K562 (cell line): ENCODE results near the gene APEX2. TPM values are rescaled to one million over a fixed set of nuclear protein-coding genes. Genes with fewer than 3 reads are reported as not detected.

ENCODE experiments used
- ATAC-seq: fragments of 200-7000 bp; cut with Tn5 transposase; 3 replicates; pipeline ENCODE4 v1.9.1; 2020; ENCODE audit warnings: moderate library complexity
- BruUV-seq: library from RNA; stranded (reverse); fragments of 400-500 nt; replicated peaks from 2 replicates; lab custom pipeline; 2021; lab: Mats Ljungman, UMichigan
- CTCF ChIA-PET: fragments of 300-600 bp; formaldehyde crosslinking; extraction: SDS; loops from one replicate; lab custom pipeline; 2021; ENCODE audit warnings: low intra/inter-chr PET ratio; lab: Yijun Ruan, JAX
- POLR2A ChIA-PET: fragments of 300-600, 350-650 bp; sonication (Branson Sonifier 250); formaldehyde crosslinking; extraction: SDS; loops from one replicate; lab custom pipeline; 2021; ENCODE audit warnings: antibody characterized with exemption, inconsistent platforms; lab: Yijun Ruan, JAX
- DNase-seq, 4 experiments: peaks; one replicate each; pipeline versions ENCODE4 v3.0.0 to v3.0.0-alpha.2; 2011 to 2018; ENCODE audit warnings: low spot score in 3 of 4, mixed read lengths in 3 of 4; ENCODE audit errors: extremely low read depth in 1 of 4
- FAIRE-seq: peaks from 2 replicates; lab custom pipeline; 2011; peaks lifted over from hg19 to GRCh38; lab: Jason Lieb, UNC
- H2AFZ ChIP-seq: 2 replicates; pipeline ENCODE4 v1.6.0; 2011; ENCODE audit warnings: low read depth, low read length, control low read depth, inconsistent platforms
- H3K27ac ChIP-seq: fragments of 200-600 bp; 3 replicates; pipeline ENCODE4 v1.8.0; 2011; ENCODE audit warnings: low read depth, mild to moderate bottlenecking, control low read depth, inconsistent platforms, low read length, moderate library complexity, mixed read lengths; ENCODE audit errors: extremely low read depth
- H3K27me3 ChIP-seq, 2 experiments: fragments of 300-600 bp in 1 of 2; 2 replicates in 1 of 2; 3 replicates in 1 of 2; pipeline versions ENCODE4 v1.6.0 to v1.8.0; 2011; ENCODE audit warnings: inconsistent platforms in 2 of 2, low read length in 2 of 2, mild to moderate bottlenecking in 1 of 2, mixed read lengths in 1 of 2, moderate library complexity in 1 of 2; ENCODE audit not compliant: control insufficient read depth in 2 of 2, insufficient read depth in 2 of 2
- H3K36me3 ChIP-seq: fragments of 300-600 bp; 3 replicates; pipeline ENCODE4 v1.8.0; 2011; ENCODE audit warnings: mild to moderate bottlenecking, low read length, inconsistent platforms; ENCODE audit not compliant: control insufficient read depth, insufficient read depth
- H3K4me1 ChIP-seq, 2 experiments: fragments of 200-600 bp in 1 of 2; replicated peaks in 1 of 2; 2 replicates in 1 of 2; 3 replicates in 1 of 2; pipeline versions ENCODE4 v1.5.1 to v1.8.0; 2011; ENCODE audit warnings: inconsistent platforms in 2 of 2, low read length in 2 of 2, mild to moderate bottlenecking in 1 of 2, mixed read lengths in 1 of 2, moderate library complexity in 1 of 2; ENCODE audit not compliant: control insufficient read depth in 2 of 2, insufficient read depth in 2 of 2
- H3K4me2 ChIP-seq: 2 replicates; pipeline ENCODE4 v1.6.1; 2011; ENCODE audit warnings: low read length, control low read depth, inconsistent platforms, mixed read lengths; ENCODE audit not compliant: insufficient read depth
- H3K4me3 ChIP-seq: fragments of 200-600 bp; sonication (generic), shearing (Covaris generic); 2 replicates; pipeline ENCODE4 v1.5.1; 2016; ENCODE audit warnings: control low read depth, inconsistent platforms
- H3K79me2 ChIP-seq: fragments of 200-600 bp; 3 replicates; pipeline ENCODE4 v1.8.0; 2011; ENCODE audit warnings: low read length, inconsistent platforms; ENCODE audit not compliant: control insufficient read depth, insufficient read depth
- H3K9ac ChIP-seq, 2 experiments: 2 replicates each; pipeline versions ENCODE4 v1.6.0 to v1.6.1; 2011; ENCODE audit warnings: low read depth in 2 of 2, low read length in 2 of 2, control low read depth in 1 of 2, inconsistent platforms in 1 of 2, mild to moderate bottlenecking in 1 of 2, mixed read lengths in 1 of 2; ENCODE audit not compliant: insufficient read depth in 1 of 2
- H3K9me1 ChIP-seq: one replicate; pipeline ENCODE4 v1.6.0; 2011; ENCODE audit warnings: inconsistent platforms, mild to moderate bottlenecking, low read length, moderate library complexity; ENCODE audit not compliant: control insufficient read depth, insufficient read depth
- H3K9me3 ChIP-seq: replicated peaks from 2 replicates; pipeline ENCODE4 v1.5.1; 2011; ENCODE audit warnings: low read depth, low read length, inconsistent platforms; ENCODE audit not compliant: control insufficient read depth, insufficient read depth
- H4K20me1 ChIP-seq: replicated peaks from 2 replicates; pipeline ENCODE4 v1.6.1; 2011; ENCODE audit warnings: low read length, inconsistent platforms, mixed read lengths; ENCODE audit not compliant: control insufficient read depth, insufficient read depth
- ELF1 ChIP-seq: fragments of 200-800 bp; sonication (Bioruptor generic); IDR thresholded peaks from 2 replicates; pipeline ENCODE4 v1.6.1; 2016; ENCODE audit warnings: missing genetic modification characterization, missing compliant biosample characterization
- PHF8 ChIP-seq: fragments of 200-600 bp; sonication (generic); IDR thresholded peaks from 2 replicates; pipeline ENCODE4 v1.6.1; 2012; ENCODE audit warnings: mixed run types, mild to moderate bottlenecking, inconsistent platforms, low read length, moderate library complexity, borderline replicate concordance
- ZNF512 ChIP-seq: IDR thresholded peaks from 2 replicates; pipeline ENCODE4 v1.6.1; 2016; ENCODE audit warnings: missing genetic modification characterization, missing compliant biosample characterization
- WGBS: fragments of 100-300 bp; shearing (Covaris generic); methylation state at CpG from one replicate; pipeline ENCODE4 v1.1.6; 2016; ENCODE audit warnings: low coverage, mixed read lengths; ENCODE audit not compliant: insufficient coverage; ENCODE audit errors: missing lambda C conversion rate; 5-methylcytosine and 5-hydroxymethylcytosine counted together
- in situ Hi-C: fragments of 300-500 bp; cut with MboI; formaldehyde crosslinking; loops from 4 replicates; pipeline ENCODE4 v1.15.0; 2018; ENCODE audit warnings: inconsistent platforms, mixed read lengths
- intact Hi-C: fragments of 100-400 bp; cut with micrococcal nuclease; formaldehyde crosslinking; loops from 2 replicates; pipeline ENCODE4 v1.14.2; 2022
- polyA plus RNA-seq, 8 experiments: library from polyadenylated mRNA; depleted of rRNA in 4 of 8; stranded (reverse) in 5 of 8; unstranded in 3 of 8; fragments of >200 nt; fragmentation: Nextera tagmentation in 2 of 8; fragmentation: Illumina TruSeq in 1 of 8; extraction: Ambion mirVana in 2 of 8; extraction: Trizol in 1 of 8; gene quantifications; 2 replicates each; pipeline versions ENCODE4 v1.2.1 to v1.2.3, GENCODE V29; 2011 to 2014; ENCODE audit warnings: inconsistent platforms in 1 of 8, missing spikeins in 1 of 8
- total RNA-seq, 7 experiments: library from RNA; depleted of rRNA in 6 of 7; stranded (reverse); fragments of >200 nt in 6 of 7; fragmentation: Illumina TruSeq in 2 of 7; extraction: Trizol in 2 of 7; gene quantifications; 2 replicates each; pipeline versions ENCODE4 v1.2.1 to v1.2.3, GENCODE V29; 2011 to 2021; ENCODE audit warnings: low replicate concordance in 1 of 7
- TF ChIP-seq, protein P1 (sequence below): fragments of 450-650 bp; conservative IDR thresholded peaks from 2 replicates; pipeline ENCODE4 v1.6.1; 2016; ENCODE audit warnings: missing genetic modification characterization, low read depth, mild to moderate bottlenecking, control low read depth, missing compliant biosample characterization

Gene APEX2
- total and polyA plus RNA-seq, 9 of the 15 experiments (the other 6 are each of a cell fraction or from before 2014, with no cell fraction given): 9.4 to 34.2 (median 25.9) TPM

DNA sequence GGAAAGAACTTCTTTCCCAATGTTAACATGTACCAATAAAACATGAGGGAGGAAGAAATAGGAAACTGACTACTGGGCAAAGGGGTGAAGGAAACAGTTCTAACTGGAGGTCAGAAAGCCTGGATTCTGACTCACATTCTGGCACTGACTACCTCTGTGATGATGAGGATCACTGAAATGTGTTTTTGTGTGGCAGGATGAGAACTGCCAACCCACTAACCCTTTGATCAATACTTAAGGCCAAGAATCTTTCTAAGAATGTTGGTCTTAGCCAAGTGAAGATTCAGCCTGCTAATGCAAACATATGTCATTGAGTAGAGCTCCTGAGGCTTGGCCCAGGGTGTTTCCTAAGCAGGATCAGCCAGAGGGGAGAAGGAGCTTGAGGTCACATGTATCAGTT is 26.0 kb downstream of the APEX2 start (continued):
- TF ChIP-seq, protein P1, sequence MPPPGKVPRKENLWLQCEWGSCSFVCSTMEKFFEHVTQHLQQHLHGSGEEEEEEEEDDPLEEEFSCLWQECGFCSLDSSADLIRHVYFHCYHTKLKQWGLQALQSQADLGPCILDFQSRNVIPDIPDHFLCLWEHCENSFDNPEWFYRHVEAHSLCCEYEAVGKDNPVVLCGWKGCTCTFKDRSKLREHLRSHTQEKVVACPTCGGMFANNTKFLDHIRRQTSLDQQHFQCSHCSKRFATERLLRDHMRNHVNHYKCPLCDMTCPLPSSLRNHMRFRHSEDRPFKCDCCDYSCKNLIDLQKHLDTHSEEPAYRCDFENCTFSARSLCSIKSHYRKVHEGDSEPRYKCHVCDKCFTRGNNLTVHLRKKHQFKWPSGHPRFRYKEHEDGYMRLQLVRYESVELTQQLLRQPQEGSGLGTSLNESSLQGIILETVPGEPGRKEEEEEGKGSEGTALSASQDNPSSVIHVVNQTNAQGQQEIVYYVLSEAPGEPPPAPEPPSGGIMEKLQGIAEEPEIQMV (tag): no peak
- TF ChIP-seq ELF1: no peak

GRCh38 chrX:55026840-55027239 is 26.7 kb downstream of the APEX2 start:
- no TSS peak for BruUV-seq
- FAIRE-seq: no peak

More at GRCh38 chrX:55026840-55027239, 26.7 kb downstream of the APEX2 start:
- Histone ChIP-seq H3K27me3 (no peaks in the 10 kb centered on the region), H3K9ac (no peak overlapping the region), H3K36me3 (no peaks in the 10 kb centered on the region; the same call in 2 of the 3 replicates), H3K4me3 (no peak overlapping the region), H3K4me1 (peaks cover 9 to 27% of the 10 kb centered on the region in 2 experiments; a peak in 4 of 5 replicates), H2AFZ (no peak overlapping the region), H3K27ac (no peak overlapping the region), H4K20me1 (no peaks in the 10 kb centered on the region), H3K9me1 (no peaks in the 10 kb centered on the region), H3K9me3 (no peaks in the 10 kb centered on the region), H3K79me2 (peaks cover 17% of the 10 kb centered on the region), H3K4me2 (peak overlapping the region; percentile 61; the same call in 1 of the 2 replicates)
- ATAC-seq: no peak
- CTCF ChIA-PET: no interaction called here
- DNase-seq: no peak
- intact Hi-C loops (no loop called here), in situ Hi-C loops (no loop called here)
- 17% methylated on average over 2 of the region's 2 CpGs for WGBS
- POLR2A ChIA-PET: no interaction called here
- TF ChIP-seq ZNF512 (tag) (peak; percentile 95), PHF8 (no peak)
